HG03103 (cell line): ENCODE results near the gene PTPN12.
"Not testable (repeated sequence)": the region's sequence is repeated elsewhere in the genome, so short reads cannot be mapped to it uniquely, and the experiment has no call there.

Experiments
- ATAC-seq: cut with Tn5 transposase; IDR thresholded peaks from one replicate; pipeline ENCODE4 v1.9.1; 2021; ENCODE audit warnings: low read depth; ENCODE audit not compliant: unreplicated experiment

Gene PTPN12

DNA sequence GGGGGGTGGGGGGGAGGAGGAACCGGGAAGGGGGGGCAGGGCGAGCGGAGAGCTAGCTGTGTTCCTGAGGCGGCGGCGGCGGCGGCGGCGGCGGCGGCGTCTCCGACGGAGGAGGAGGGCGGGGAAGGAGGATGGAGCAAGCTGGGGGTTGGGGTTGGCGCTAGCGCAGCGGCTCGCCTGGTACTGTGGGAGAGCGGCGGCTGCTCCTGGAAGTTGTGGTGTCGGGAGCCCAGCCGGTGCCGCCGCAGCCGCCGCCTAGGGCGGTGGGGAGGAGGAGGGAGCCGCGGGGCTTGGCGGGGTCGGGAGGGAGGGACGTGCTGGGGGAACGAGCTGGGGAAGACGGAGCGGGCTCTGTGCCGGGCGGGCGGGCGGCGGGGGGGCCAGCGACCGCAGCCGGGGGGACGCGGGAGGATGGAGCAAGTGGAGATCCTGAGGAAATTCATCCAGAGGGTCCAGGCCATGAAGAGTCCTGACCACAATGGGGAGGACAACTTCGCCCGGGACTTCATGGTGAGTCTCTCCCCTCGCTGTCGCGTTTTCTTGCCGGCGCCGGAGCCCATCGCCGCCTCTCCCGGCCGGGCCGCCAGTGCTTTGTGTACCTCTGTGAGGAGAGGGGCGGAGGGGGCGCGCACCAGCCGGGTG lies at the start of gene PTPN12:
PTPN12 (plus strand) TSS at position 160 of the 642 bp plus-strand sequence; CDS start at position 412, 252 bp downstream.
- peak; percentile 25 for ATAC-seq

DNA sequence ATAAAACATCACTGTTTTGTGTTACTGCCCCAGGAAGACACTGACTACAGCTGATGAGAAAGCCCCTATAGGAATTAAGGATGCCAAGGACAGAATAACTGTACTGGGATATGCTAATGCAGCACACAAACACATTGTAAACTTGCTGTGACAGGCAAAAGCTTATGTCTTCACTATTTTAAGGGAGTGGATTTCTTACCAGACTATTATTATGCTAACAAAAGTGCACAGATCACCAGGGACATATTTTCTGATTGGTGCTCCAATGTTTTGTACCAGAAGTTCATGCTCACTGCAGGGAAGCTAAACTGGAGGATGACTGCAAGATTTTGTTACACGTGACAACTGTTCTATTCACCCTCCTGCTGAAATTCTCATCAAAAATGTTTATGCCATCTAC lies 48.1 kb upstream of the PTPN12 start:
- ATAC-seq, result no peak

DNA sequence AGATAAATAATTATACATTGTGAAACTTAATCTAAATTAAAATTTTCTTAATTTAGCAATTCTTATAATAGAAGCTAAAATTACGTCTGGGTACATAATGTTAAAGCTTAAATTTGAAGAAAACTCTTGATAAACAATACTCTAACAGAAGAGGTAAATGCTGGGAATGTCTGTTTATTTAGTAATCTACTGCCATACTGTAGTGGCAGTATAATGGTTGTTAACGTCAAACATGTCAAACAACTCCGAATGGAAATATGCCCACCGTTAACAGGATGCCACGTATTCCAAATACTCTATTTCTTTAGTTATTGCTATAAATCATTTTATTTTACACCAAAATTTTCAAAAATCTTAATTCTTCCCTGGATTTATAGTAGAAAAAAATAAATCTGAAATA lies 40.0 kb upstream of the PTPN12 start:
- ATAC-seq, result no peak

DNA sequence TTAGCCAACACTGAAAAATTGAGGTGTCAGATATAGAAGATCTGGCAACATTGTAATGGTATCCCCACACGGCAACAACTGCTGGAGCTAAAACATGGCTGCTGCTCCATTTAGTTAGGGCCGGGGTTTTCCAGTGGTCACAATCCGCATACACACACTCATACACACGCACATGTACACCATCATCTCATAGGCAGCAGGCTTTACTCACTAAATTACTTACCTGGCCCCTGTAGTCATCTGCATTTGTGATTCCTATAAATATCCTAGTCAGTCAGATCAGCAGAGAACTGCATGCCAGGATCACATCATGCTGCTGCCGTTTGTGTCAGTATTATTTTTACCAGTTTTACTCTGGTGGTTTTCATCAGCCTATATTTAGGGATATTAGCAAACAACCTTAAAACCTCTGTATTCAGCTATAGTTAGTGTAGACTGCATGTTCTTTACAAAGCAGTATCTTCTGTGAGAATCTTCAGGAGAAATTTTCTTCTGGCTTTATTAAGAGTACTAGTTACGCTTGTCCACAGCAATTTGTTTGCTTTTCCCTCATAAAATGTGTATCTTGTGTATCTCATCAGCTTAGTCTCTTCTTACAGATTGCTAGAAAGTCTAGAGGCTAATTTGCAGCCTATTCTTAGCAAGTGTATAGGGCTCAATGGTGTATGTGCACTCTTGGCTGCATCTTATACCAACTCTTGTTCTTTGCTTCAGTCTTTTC lies 38.3 kb upstream of the PTPN12 start:
- ATAC-seq, result no peak

DNA sequence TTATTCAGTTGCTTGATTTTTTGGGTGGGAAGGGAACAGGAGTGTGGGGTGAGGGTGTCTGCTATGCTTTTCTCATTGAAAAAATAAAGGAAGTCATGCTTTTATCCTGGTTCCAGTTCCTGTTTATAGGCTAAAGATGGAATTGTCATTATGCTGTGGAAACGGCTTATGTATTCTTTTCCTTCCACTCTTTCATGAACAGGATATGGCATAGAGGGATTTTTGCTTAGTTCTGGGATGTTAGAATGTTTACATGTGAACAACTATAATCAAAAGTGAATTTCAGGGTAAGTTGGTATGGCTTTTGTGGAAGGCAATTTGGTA lies 35.9 kb upstream of the PTPN12 start:
- ATAC-seq, result no peak

DNA sequence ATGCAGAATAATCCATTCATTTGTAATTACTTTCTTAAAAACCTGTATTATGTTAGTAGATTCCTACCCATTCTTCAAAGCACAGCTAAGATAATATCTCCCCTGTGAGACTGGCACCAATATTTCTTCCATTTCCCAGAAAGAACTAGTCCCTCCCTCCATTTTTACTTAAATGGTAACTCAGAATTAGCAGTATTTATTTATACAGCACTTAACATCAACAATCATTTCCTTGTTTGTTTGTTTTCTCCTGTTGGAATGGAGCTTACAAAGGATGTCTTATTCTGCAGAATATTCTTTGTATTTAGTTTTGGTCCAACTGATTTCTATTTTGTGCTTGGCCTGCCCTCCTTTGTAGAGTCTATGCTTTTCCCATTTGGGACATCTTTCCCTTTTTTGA lies 32.1 kb upstream of the PTPN12 start:
- no peak for ATAC-seq

DNA sequence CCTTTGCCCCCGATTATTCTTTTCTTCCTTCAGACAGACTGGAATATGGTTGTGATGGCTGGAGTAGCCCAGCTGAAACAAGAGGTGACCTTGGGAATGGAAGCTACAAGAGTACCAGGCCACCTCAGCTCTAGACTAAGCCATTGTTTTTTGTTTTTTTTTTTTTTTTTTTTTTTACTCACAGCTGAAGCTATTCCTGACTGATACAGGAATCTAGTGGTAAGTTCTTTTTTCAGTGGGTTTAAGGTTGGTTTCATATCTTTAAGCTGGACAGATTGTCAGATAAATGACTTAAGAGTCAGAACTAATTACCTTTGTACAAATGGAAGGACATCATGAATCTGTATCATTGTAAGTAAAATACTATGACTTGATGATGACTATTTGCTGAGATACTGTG lies 30.2 kb upstream of the PTPN12 start:
- ATAC-seq, result no peak

DNA sequence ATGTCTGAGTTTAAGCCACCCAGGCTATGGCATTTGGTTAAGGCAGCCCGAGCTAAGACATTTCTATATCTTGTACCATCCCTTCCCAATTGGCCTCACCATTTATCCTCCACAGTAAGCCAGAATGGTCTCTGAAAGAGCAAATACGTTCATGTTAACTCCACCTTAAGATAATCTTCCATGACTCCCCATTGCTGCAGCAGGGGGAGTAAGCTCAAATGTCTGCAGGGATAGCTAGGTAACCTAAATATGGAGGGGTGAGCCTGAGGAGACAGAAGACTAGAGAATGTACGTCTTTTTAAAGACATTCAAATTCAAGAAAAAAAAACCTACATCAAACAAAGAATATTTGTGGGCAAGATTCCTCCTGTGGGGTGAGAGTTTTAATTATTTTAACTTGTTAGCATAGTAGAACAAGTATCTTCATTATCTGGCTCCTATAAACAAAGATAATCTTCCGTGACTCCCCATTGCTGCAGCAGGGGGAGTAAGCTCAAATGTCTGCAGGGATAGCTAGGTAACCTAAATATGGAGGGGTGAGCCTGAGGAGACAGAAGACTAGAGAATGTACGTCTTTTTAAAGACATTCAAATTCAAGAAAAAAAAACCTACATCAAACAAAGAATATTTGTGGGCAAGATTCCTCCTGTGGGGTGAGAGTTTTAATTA lies 24.0 kb upstream of the PTPN12 start:
- ATAC-seq, result not testable (repeated sequence)

DNA sequence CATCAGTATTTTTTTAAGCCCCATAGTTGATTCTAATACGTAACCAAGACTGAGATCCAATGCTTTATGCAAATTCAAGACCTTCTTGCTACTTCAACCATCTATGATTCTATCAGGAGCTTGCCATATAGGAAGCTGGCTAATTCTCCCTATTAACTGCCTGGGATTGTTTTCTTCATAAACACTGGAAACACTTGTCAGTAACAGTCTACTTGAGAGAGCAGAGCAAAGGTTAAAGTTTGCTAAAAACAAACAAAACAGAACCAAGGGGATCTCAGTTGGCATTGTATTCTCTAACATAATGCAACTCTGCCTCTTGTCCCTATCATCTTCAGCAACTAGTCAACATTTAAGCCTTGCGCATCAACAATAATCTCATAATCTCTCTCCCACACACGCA lies 21.0 kb upstream of the PTPN12 start:
- ATAC-seq, result no peak

DNA sequence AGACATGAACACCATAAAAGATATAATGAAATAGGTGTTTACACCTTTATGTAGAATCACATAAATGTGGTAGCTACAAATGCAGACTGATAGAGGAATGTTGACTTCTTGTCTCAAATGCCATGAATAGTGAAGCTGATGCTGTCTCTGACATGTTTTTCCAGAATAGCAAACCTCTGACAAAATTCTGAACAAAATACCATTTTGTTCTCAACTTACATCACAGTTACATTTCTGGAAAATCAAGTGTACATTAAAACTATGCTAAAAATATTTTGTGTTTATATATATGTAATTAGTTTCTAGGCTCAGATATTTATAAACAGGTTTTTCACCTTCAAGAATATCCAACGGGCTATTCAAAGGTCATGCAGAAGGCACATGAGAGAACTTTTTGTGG lies 16.8 kb upstream of the PTPN12 start:
- no peak for ATAC-seq

DNA sequence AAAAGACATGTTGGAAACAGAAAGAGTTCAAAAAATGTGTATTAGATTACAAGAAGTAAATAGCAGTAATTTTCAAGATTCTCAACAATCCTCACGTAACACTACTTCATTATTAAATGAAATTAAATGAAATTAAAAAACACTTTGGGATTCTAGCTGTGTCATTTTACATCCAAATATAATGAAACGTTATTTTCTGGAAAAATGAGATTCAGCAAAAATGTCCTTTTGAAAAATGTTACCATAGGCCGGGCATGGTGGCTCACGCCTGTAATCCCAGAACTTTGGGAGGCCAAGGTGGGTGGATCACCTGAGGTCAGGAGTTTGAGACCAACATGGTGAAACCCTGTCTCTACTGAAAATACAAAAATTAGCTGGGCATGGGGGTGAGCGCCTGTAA lies 15.6 kb upstream of the PTPN12 start:
- ATAC-seq, result not testable (repeated sequence)

DNA sequence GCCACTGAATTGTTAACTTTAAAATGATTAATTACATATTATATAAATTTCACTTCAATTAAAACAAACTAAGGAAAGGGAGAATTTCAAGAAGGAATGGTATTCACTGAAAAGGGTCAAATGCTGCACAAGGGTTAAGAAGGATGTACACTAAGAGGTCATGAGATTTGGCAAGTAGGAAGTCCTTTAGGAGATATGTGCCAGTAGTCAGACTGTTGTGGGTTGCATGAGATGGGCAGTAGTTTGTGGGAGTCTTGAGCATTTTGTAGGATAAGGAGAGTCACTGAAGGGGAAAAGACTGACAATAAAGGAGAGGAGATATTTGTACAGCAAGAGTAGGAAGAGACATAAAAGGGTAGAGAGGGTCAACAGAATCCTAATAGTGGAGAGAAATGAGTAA lies 12.4 kb upstream of the PTPN12 start:
- no peak for ATAC-seq

DNA sequence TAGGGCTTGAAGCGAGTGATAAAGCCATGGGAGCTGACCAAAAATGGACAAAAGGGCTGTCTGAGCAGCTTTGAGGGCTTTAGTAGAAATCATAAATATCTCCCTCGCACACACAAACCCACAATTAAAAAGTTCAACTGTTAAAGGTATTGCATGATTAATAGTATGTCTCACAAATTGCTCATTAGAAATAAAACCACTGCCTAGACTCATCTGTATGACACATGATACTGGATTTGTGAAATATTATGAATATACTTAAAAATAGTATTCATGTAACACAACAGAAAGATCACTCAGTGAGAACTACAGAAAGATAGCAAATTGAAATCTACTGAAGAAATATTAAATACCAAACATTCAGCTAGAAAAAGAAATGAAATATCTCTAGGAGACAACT lies 11.9 kb upstream of the PTPN12 start:
- ATAC-seq, result no peak

DNA sequence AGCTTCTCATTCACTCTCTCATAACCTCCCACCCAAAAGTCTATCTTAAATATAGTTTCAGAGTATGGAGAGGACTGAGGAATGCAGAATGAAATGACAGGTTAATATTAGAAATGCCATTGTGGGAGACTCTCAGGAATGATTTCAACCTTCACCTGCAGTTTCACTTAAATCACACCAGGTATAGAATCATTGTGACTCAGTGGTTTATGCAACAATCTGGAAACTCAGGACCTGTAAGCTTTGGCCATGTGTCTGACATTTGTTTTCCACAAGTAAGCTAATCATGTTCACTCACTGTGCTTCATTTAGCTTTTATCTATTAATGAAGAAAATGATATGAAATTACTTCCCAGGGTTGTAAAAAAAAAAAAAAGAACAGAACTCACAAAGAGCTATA lies 8.7 kb upstream of the PTPN12 start:
- no peak for ATAC-seq

DNA sequence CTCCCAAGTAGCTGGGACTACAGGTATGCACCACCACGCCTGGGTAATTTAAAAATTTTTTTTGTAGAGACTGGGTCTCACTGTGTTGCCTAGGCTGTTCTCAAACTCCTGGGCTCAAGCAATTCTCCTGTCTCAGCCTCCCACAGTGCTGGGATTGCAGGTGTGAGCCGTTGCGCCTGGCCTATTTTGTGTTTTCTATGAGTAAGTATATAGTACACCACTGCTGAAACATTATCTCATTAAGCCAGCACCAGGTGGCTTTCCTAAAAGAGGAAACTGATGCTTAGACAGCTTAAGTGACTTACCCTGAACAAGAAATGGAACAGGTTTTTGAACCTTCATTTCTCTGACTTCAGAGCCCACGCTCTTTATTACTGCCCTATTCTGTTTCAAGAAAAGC lies 7.8 kb upstream of the PTPN12 start:
- no peak for ATAC-seq

DNA sequence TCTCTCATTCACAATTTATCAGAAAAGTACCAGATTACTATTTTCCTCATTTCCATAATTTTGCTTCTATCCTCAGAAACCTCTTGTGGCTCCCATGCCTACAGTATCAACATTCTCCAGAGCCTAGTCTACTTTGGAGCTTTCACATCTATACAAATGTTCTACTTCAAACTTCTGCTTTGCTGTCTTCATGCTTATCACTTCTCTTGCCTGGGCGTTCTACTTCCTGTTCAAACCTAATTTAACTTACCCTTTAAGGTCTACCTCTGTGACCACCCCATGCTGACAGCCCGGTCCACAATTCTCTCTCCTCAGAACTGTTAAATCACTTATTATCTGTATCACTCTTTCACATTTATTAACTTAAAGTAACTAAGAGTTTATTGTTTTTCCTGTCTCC lies 6.1 kb upstream of the PTPN12 start:
- peak; percentile 54 for ATAC-seq

DNA sequence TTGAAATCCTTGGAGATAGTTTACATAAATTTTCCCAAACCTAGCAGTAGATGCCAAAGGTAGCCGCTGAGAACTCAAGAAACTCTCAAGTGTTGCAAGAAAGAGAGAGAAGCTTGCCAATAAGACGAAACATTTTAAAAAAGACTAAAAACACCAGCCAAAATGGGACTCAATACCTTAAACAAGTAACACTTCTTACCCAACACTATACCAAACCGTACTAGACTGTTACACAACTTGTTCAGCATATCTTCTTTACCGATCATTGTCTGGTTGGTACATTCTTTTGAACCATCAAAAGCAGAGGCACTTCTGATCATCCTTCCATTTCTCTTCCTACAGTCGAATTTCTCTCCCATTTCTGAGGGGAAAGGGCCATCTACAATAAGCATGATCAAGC lies 4.8 kb upstream of the PTPN12 start:
- no peak for ATAC-seq

DNA sequence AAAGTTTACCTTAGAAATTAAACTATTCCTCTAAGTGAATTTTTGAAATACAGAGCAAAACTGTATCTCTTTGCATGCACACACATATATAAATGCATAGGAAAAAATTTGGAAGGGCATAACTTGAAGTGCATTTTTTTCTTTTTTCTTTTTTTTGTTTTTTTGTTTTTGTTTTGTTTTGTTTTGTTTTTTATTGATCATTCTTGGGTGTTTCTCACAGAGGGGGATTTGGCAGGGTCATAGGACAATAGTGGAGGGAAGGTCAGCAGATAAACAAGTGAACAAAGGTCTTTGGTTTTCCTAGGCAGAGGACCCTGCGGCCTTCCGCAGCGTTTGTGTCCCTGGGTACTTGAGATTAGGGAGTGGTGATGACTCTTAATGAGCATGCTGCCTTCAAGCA lies 4.4 kb upstream of the PTPN12 start:
- ATAC-seq, result not testable (repeated sequence)

DNA sequence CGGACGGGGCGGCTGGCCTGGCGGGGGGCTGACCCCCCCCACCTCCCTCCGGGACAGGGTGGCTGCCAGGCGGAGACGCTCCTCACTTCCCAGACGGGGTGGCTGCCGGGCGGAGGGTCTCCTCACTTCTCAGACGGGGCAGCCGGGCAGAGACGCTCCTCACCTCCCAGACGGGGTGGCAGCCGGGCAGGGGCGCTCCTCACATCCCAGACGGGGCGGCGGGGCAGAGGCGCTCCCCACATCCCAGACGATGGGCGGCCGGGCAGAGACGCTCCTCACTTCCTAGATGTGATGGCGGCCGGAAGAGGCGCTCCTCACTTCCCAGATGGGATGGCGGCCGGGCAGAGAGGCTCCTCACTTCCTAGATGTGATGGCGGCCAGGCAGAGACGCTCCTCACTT lies 3.0 kb upstream of the PTPN12 start:
- ATAC-seq, result not testable (repeated sequence)

DNA sequence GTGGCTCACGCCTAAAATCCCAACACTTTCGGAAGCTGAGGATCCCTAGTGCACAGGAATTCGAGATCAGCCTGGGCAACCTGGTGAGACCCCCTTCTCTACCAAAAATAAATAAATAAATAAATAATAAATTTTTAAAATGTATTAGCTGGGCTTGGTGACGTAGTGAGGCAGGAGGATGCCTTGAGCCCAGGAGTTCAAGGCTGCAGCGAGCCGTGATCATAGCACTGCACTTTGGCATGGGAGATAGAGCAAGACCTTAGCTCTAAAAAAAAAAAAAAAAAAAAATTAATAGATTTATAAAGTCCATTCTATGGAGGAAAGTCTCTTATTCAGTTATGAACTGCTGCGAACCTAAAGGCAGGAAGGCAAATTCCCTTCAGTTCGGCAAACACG lies 1.1 kb upstream of the PTPN12 start:
- ATAC-seq, result no peak

DNA sequence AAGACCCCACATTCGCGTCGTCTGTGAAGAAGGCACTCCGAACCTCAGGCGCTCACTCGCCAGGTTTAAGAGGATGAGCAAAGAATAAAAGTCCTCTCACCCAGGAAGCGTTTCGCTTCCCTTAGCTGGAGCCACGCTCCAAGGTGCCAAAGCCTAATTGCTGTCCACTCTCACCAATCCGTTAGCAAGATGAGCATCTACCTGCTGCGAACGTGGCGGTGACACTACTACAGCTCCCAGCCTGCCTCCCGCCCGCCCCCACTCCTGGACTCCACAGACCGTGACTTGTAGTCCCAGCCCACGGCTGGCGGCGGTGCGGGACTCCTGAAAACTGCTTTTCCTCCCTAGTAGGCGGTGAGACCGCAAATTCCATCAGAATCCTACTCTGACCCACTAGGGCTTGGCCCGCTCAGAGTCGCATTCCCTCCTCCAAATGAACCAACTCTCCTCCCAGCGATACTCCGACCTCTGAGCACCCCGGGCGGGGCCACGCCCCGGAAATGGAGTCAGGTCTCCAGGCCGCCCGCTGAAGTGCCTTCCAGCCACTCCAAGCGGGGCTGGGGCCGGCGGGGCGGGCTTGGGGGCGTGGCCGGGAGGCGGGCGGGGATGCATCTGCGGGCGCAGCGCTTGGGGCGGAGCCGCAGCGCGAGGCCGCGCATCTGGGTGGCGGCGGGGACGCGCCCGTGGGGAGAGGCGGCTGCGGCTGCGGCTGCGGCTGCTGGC lies 521 bp upstream of the PTPN12 start:
- ATAC-seq, result peak; percentile 91
